Left ventricle myocardium inferior (tissue), 1 donor: Measurements from ENCODE around the gene IER5L. TPM values are rescaled to one million over a fixed set of nuclear protein-coding genes. Genes with fewer than 3 reads are reported as not detected.
"Not testable (repeated sequence)": the region's sequence is repeated elsewhere in the genome, so short reads cannot be mapped to it uniquely, and the experiment has no call there.

ENCODE experiments used
- DNase-seq: peaks from one replicate; pipeline ENCODE4 v3.0.0-alpha.2; 2020
- H3K27ac ChIP-seq: fragments of 200-600 bp; replicated peaks from 2 replicates; pipeline ENCODE4 v1.8.0; 2021
- H3K27me3 ChIP-seq: fragments of 200-600 bp; 2 replicates; pipeline ENCODE4 v1.8.0; 2021; ENCODE audit warnings: low read depth
- H3K36me3 ChIP-seq: fragments of 200-600 bp; 2 replicates; pipeline ENCODE4 v1.8.0; 2021
- H3K4me1 ChIP-seq: fragments of 200-600 bp; 2 replicates; pipeline ENCODE4 v1.8.0; 2021
- H3K4me3 ChIP-seq: fragments of 200-600 bp; 2 replicates; pipeline ENCODE4 v1.8.0; 2021; ENCODE audit warnings: mild to moderate bottlenecking, moderate library complexity
- H3K9me3 ChIP-seq: fragments of 200-600 bp; replicated peaks from 2 replicates; pipeline ENCODE4 v1.8.0; 2021
- CTCF ChIP-seq: fragments of 200-600 bp; IDR thresholded peaks from 2 replicates; pipeline ENCODE4 v1.8.0; 2021; ENCODE audit warnings: antibody characterized with exemption, mild to moderate bottlenecking, borderline replicate concordance
- intact Hi-C: fragments of 100-400 bp; cut with micrococcal nuclease; formaldehyde crosslinking; loops from one replicate; pipeline ENCODE4 v1.11.0; 2022
- total RNA-seq: library from RNA; stranded (reverse); fragmentation: NEBNext Ultra II Directional; extraction: Animal tissue kit (Norgen Biotek cat#: 25700); gene quantifications from one replicate; pipeline ENCODE4 v1.2.1, GENCODE V29; 2021
- donor health status: DM: no; HTN: yes; CAD: no; lungs with severe emphysema.

The IER5L gene
- total RNA-seq, 1 donor from 2014 or later = 3.8 TPM

- H3K27me3 ChIP-seq = peaks cover 28% of the 10 kb centered on the region
- DNase-seq = no peak
- no peak overlapping the region for H3K27ac ChIP-seq
- no peak overlapping the region for H3K4me3 ChIP-seq
- H3K9me3 ChIP-seq = peaks cover 11% of the 10 kb centered on the region
- intact Hi-C loops = loop anchor here (10.0 kb wide), 1 partner anchor 151 kb away; no protein-coding TSS in a partner anchor
- no peaks in the 10 kb centered on the region for H3K36me3 ChIP-seq
- TF ChIP-seq CTCF = no peak
- H3K4me1 ChIP-seq = peaks cover 12% of the 10 kb centered on the region
These were observed 15.6 kb upstream of the IER5L start for GRCh38 chr9:129193655-129194054.

GRCh38 chr9:129191234-129191633, 13.2 kb upstream of the IER5L start:
- TF ChIP-seq CTCF = no peak
- Histone ChIP-seq H3K9me3 (peaks cover 17% of the 10 kb centered on the region), H3K4me1 (no peaks in the 10 kb centered on the region), H3K27ac (no peak overlapping the region), H3K27me3 (peaks cover 28% of the 10 kb centered on the region), H3K36me3 (no peaks in the 10 kb centered on the region), H3K4me3 (no peak overlapping the region)
- DNase-seq = no peak
- intact Hi-C loops = loop anchor here (10.0 kb wide), 1 partner anchor 154 kb away; no protein-coding TSS in a partner anchor

- not testable (repeated sequence) for H3K36me3 ChIP-seq, H3K27ac ChIP-seq, H3K4me3 ChIP-seq, DNase-seq, H3K4me1 ChIP-seq
- Histone ChIP-seq H3K9me3 (peaks cover 17% of the 10 kb centered on the region), H3K27me3 (peaks cover 19% of the 10 kb centered on the region)
- intact Hi-C loops = loop anchor here (10.0 kb wide), 1 partner anchor 155 kb away; no protein-coding TSS in a partner anchor
These were observed 11.9 kb upstream of the IER5L start for GRCh38 chr9:129189971-129190370.

- no peak for DNase-seq
- H3K9me3 ChIP-seq = peaks cover 8% of the 10 kb centered on the region
- peaks cover 6% of the 10 kb centered on the region for H3K4me1 ChIP-seq
- H3K4me3 ChIP-seq = no peak overlapping the region
- no peaks in the 10 kb centered on the region for H3K36me3 ChIP-seq
- H3K27me3 ChIP-seq = no peaks in the 10 kb centered on the region
- intact Hi-C loops = no loop called here
- H3K27ac ChIP-seq = no peak overlapping the region
- no peak for TF ChIP-seq CTCF
These were observed 9.0 kb upstream of the IER5L start for GRCh38 chr9:129187042-129187441.

GRCh38 chr9:129185991-129186390, 7.9 kb upstream of the IER5L start:
- no peak for DNase-seq
- Histone ChIP-seq H3K36me3 (no peaks in the 10 kb centered on the region), H3K9me3 (peaks cover 5% of the 10 kb centered on the region), H3K27me3 (no peaks in the 10 kb centered on the region), H3K4me3 (no peak overlapping the region), H3K27ac (no peak overlapping the region), H3K4me1 (peaks cover 6% of the 10 kb centered on the region)
- no peak for TF ChIP-seq CTCF
- intact Hi-C loops = no loop called here

GRCh38 chr9:129185402-129185801, 7.3 kb upstream of the IER5L start:
- Histone ChIP-seq H3K4me3 (no peak overlapping the region), H3K27ac (no peak overlapping the region), H3K4me1 (peaks cover 6% of the 10 kb centered on the region), H3K36me3 (no peaks in the 10 kb centered on the region), H3K27me3 (no peaks in the 10 kb centered on the region), H3K9me3 (peaks cover 5% of the 10 kb centered on the region)
- TF ChIP-seq CTCF = no peak
- DNase-seq = no peak
- intact Hi-C loops = no loop called here
